Measurements from ENCODE around the gene ADAMTSL4. TPM values are rescaled to one million over a fixed set of nuclear protein-coding genes. Genes with fewer than 3 reads are reported as not detected.
"Not testable (repeated sequence)": the region's sequence is repeated elsewhere in the genome, so short reads cannot be mapped to it uniquely, and the experiment has no call there.

ADAMTSL4 gene
- total and polyA plus RNA-seq, 11 donors = 19.2 to 69.0 (median 41.1) TPM

- H3K4me1 ChIP-seq = peaks cover 35 to 95% (median 86%) of the 10 kb centered on the region in 12 donors
- peak; percentile 73 to 85 (median 74) for DNase-seq
Observed at GRCh38 chr1:150563340-150564038, 14.3 kb downstream of the ADAMTSL4 start.

GRCh38 chr1:150564051-150564991, 15.1 kb downstream of the ADAMTSL4 start:
- TF ChIP-seq CTCF (IDR thresholded peaks at IDR 0.05) (no peak), POLR2A (IDR thresholded peaks at IDR 0.05) (no peak)
- Histone ChIP-seq H3K27ac (peak overlapping the region; percentile 94 to 100 (median 100)), H3K9me3 (no peaks in the 10 kb centered on the region), H3K27me3 (no peaks in the 10 kb centered on the region), H3K36me3 (peaks cover 0 to under 1% (median 0%) of the 10 kb centered on the region in 9 donors), H3K4me3 (peak overlapping the region in 1 of 12 donors; percentile 16), H3K4me1 (peaks cover 39 to 97% (median 86%) of the 10 kb centered on the region in 12 donors)
- intact Hi-C loops (cut with DNase I) = loop anchor here in 4 of 10 donors (5.0 to 10.0 kb wide), 5 partner anchors 58 to 363 kb away; partner anchors contain the start of genes GOLPH3L (in 3 of the 4), RPRD2 (in 1 of the 4) and SETDB1 (in 1 of the 4)
- ATAC-seq = no peak
- 71 to 77% (median 76%) methylated on average over 5 of the region's 5 CpGs for WGBS, 4 donors
- peak in 1 of 5 donors; percentile 43 for DNase-seq

More at GRCh38 chr1:150563340-150564038, 14.3 kb downstream of the ADAMTSL4 start:
- Histone ChIP-seq H3K36me3 (peaks cover 0 to 2% (median 0%) of the 10 kb centered on the region in 9 donors), H3K9me3 (no peaks in the 10 kb centered on the region), H3K27ac (peak overlapping the region; percentile 94 to 100 (median 100)), H3K4me3 (peak overlapping the region in 1 of 12 donors; percentile 66), H3K27me3 (no peaks in the 10 kb centered on the region)
- TF ChIP-seq POLR2A (IDR thresholded peaks at IDR 0.05) (no peak), CTCF (IDR thresholded peaks at IDR 0.05) (no peak)
- ATAC-seq = no peak
- WGBS, 4 donors = 18 to 32% (median 23%) methylated on average over 4 of the region's 4 CpGs
- intact Hi-C loops (cut with DNase I) = loop anchor here in 5 of 10 donors (2.0 to 10.0 kb wide), 6 partner anchors 13 to 364 kb away; partner anchors contain the start of genes GOLPH3L (in 3 of the 5), RPRD2 (in 1 of the 5) and SETDB1 (in 1 of the 5)

- not testable (repeated sequence) for DNase-seq, ATAC-seq, H3K27me3 ChIP-seq, H3K9me3 ChIP-seq, H3K36me3 ChIP-seq
- intact Hi-C loops (cut with DNase I) = loop anchor here in 1 of 10 donors (10.0 kb wide), 2 partner anchors 129 to 201 kb away; partner anchors contain the start of genes GOLPH3L and RPRD2
- Histone ChIP-seq H3K4me3 (peak overlapping the region in 1 of 12 donors; percentile 12), H3K27ac (peak overlapping the region; percentile 94 to 100 (median 100)), H3K4me1 (peaks cover 39 to 97% (median 86%) of the 10 kb centered on the region in 12 donors)
- WGBS, 4 donors = 71 to 83% (median 78%) methylated on average over 14 of the region's 14 CpGs
Observed at GRCh38 chr1:150565240-150565991, 16.2 kb downstream of the ADAMTSL4 start.
